OCI-LY3 (cell line): ENCODE results near the gene METTL17.

Experiments
- H2AFZ ChIP-seq: fragments of 200-600, 300-600 bp; shearing (Covaris generic); 2 replicates; pipeline ENCODE4 v1.6.0; 2014; ENCODE audit warnings: antibody characterized with exemption, low read depth, low read length
- H3K27ac ChIP-seq: fragments of 200-600, 300-600 bp; sonication (generic); 2 replicates; pipeline ENCODE4 v1.5.1; 2014; ENCODE audit warnings: mild to moderate bottlenecking, low read length, moderate library complexity, mixed read lengths
- H3K27me3 ChIP-seq: fragments of 200-600, 300-600 bp; sonication (generic); 2 replicates; pipeline ENCODE4 v1.6.1; 2014; ENCODE audit warnings: low read depth, low read length, mixed read lengths
- H3K36me3 ChIP-seq: fragments of 200-600, 300-600 bp; sonication (generic); replicated peaks from 2 replicates; pipeline ENCODE3; 2014; ENCODE audit warnings: low read depth, low read length, mixed read lengths
- H3K4me1 ChIP-seq: fragments of 300-600, 200-600 bp; sonication (generic); 2 replicates; pipeline ENCODE4 v1.6.1; 2014; ENCODE audit warnings: low read length, mixed read lengths
- H3K4me2 ChIP-seq: fragments of 200-600, 300-600 bp; sonication (generic); 2 replicates; pipeline ENCODE4 v1.6.1; 2014; ENCODE audit warnings: low read length, mixed read lengths
- H3K4me3 ChIP-seq: fragments of 300-600, 200-600 bp; sonication (generic); 2 replicates; pipeline ENCODE4 v1.5.1; 2014; ENCODE audit warnings: antibody characterized with exemption, mild to moderate bottlenecking, low read length, moderate library complexity
- H3K79me2 ChIP-seq: fragments of 300-600, 200-600 bp; shearing (Covaris generic); 2 replicates; pipeline ENCODE4 v1.6.1; 2014; ENCODE audit warnings: mild to moderate bottlenecking, low read length, mixed read lengths
- H3K9ac ChIP-seq: fragments of 300-600, 200-600 bp; shearing (Covaris generic); 2 replicates; pipeline ENCODE4 v1.6.0; 2014; ENCODE audit warnings: mild to moderate bottlenecking, low read length, moderate library complexity
- H3K9me3 ChIP-seq: fragments of 200-600, 300-600 bp; shearing (Covaris generic); 2 replicates; pipeline ENCODE4 v1.6.1; 2014; ENCODE audit warnings: low read length, mixed read lengths; ENCODE audit not compliant: insufficient read depth
- H4K20me1 ChIP-seq: fragments of 200-600, 300-600 bp; sonication (generic); 2 replicates; pipeline ENCODE4 v1.6.1; 2016; ENCODE audit warnings: low read length, mixed read lengths; ENCODE audit not compliant: insufficient read depth
- CTCF ChIP-seq: fragments of 200-600, 300-600 bp; sonication (generic); IDR thresholded peaks from 2 replicates; pipeline ENCODE4 v1.5.1; 2014; ENCODE audit warnings: antibody characterized with exemption, low read length, low read depth
- EZH2phosphoT487 ChIP-seq: fragments of 200-600 bp; shearing (Covaris generic); IDR thresholded peaks from 2 replicates; pipeline ENCODE4 v1.6.1; 2018; ENCODE audit warnings: antibody characterized with exemption, mixed run types, low read depth

Gene METTL17

DNA sequence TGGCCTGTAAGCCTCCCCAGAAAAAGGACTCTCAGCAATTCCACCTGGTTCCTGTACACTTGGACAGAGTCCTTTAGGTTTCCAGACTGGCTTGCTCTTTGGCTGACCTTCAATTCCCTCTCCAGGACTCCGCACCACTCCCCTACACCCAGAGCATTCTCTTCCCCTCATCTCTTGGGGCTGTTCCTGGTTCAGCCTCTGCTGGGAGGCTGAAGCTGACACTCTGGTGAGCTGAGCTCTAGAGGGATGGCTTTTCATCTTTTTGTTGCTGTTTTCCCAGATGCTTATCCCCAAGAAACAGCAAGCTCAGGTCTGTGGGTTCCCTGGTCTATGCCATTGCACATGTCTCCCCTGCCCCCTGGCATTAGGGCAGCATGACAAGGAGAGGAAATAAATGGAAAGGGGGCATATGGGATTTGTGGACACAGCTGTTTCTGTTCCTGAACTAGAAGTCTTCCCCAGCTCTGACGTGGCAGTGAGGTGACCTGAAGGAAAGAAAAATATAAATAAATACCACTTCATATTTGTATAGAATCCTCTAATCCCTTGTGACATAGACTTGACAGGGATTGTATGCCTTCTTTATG, 53.7 kb downstream of the METTL17 start:
- H3K27ac ChIP-seq: no peak overlapping the region
- no peak overlapping the region for H3K9ac ChIP-seq
- H2AFZ ChIP-seq: no peak overlapping the region
- no peak overlapping the region for H3K4me3 ChIP-seq
- no peaks in the 10 kb centered on the region for H3K4me1 ChIP-seq
- H3K36me3 ChIP-seq: no peaks in the 10 kb centered on the region
- no peak overlapping the region for H3K4me2 ChIP-seq
- peaks cover 35% of the 10 kb centered on the region for H3K27me3 ChIP-seq
- no peak for TF ChIP-seq EZH2phosphoT487
- no peak for TF ChIP-seq CTCF
- H3K79me2 ChIP-seq: no peaks in the 10 kb centered on the region
- H3K9me3 ChIP-seq: no peaks in the 10 kb centered on the region
- no peaks in the 10 kb centered on the region for H4K20me1 ChIP-seq

DNA sequence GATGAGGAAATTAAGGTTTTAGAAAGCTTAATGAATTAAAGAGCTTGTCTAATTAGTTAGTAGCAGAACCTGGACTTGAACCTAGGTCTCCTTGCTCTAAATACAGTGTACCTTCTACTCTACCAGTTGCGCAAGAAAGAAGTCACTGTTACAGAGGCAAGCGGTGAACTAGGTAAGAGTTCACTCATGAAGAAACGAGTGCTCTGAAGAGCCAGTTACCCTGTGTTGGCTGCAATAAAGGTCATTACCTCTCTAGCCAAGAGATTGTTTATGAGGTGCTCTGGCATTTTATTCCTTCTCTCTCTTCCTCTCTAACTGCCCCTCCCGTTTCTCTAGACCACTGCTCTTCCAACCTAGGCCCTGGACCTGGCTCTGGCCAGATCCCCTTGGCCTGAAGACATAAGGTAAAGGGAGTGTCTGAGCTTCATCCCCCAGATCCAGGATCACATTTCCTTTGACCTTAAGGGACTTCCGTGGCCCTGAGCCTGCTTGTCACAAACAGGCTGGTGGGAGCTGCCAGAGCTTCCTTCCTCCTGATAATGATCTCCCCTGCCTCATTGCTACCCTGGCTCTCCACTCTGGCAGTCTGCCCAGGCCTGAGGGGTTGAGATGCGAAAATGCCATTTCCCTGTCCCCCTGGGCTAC, 54.3 kb downstream of the METTL17 start:
- Histone ChIP-seq H4K20me1 (no peaks in the 10 kb centered on the region), H2AFZ (no peak overlapping the region), H3K4me1 (no peaks in the 10 kb centered on the region), H3K27me3 (peaks cover 35% of the 10 kb centered on the region), H3K79me2 (no peaks in the 10 kb centered on the region), H3K9me3 (no peaks in the 10 kb centered on the region), H3K4me3 (no peak overlapping the region), H3K9ac (no peak overlapping the region), H3K4me2 (no peak overlapping the region), H3K36me3 (no peaks in the 10 kb centered on the region), H3K27ac (no peak overlapping the region)
- TF ChIP-seq CTCF: no peak
- no peak for TF ChIP-seq EZH2phosphoT487
